Frontal cortex (tissue), 4 donors: Measurements from ENCODE around the gene CDC42. TPM values are rescaled to one million over a fixed set of nuclear protein-coding genes. Genes with fewer than 3 reads are reported as not detected.
"Not testable (repeated sequence)": the region's sequence is repeated elsewhere in the genome, so short reads cannot be mapped to it uniquely, and the experiment has no call there.

Experiments used
- DNase-seq, 2 donors: peaks; one replicate each; pipeline ENCODE4 v3.0.0; 2012; ENCODE audit warnings: low spot score in 2 of 2
- FAIRE-seq: peaks from 2 replicates; lab custom pipeline; 2012; peaks lifted over from hg19 to GRCh38; lab: Jason Lieb, UNC
- total RNA-seq: library from RNA; depleted of rRNA; stranded (reverse); fragments of >200 nt; gene quantifications from one replicate; pipeline ENCODE4 v1.2.3, GENCODE V29; 2014
- donor health status: control.
- donor health status: control.
- donor health status: control.

The CDC42 gene
- total RNA-seq = 468 TPM

- DNase-seq (peak; percentile 91 to 94), FAIRE-seq (no peak)
Observed at GRCh38 chr1:22052115-22053016, at the start of gene CDC42. TSS of gene CDC42 (plus strand) at chr1:22052709. CDS start at chr1:22078479, 25,770 bp downstream.

DNA sequence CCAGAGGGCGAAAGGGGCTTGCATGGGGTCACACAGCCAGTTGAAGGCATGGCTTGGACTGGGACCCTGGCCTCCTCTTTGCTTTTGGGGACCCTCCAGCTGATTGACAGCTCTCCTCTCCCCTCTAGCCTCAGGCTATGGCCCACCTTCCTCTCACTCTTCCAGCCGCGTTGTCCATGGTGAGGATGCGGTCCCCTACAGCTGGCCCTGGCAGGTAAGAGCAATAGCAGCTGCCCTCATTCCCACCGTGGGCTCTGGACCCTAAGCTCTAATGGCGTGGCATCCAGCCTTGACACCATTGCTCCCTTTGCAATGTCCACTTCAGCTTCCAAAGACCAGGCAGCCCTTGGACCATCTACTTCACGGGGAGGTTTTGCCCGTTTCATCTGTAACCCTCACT lies 49.6 kb upstream of the CDC42 start:
- FAIRE-seq, DNase-seq: not testable (repeated sequence)

DNA sequence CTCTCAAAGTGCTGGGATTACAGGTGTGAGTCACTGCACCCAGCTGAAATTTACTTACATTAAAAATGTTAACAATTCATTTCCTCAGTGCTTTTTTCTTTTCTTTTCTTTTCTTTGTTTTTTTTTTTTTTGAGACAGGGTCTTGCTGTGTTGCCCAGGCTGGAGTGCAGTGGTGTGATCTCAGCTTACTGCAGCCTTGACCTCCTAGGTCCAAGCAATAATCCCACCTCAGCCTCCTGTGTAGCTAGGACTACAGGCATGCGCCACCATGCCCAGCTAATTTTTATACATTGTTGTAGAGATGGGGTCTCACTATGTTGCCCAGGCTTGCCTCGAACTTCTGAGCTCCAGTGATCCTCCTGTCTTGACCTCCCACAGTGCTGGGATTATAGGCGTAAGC lies 48.5 kb upstream of the CDC42 start:
- FAIRE-seq, DNase-seq: not testable (repeated sequence)

DNA sequence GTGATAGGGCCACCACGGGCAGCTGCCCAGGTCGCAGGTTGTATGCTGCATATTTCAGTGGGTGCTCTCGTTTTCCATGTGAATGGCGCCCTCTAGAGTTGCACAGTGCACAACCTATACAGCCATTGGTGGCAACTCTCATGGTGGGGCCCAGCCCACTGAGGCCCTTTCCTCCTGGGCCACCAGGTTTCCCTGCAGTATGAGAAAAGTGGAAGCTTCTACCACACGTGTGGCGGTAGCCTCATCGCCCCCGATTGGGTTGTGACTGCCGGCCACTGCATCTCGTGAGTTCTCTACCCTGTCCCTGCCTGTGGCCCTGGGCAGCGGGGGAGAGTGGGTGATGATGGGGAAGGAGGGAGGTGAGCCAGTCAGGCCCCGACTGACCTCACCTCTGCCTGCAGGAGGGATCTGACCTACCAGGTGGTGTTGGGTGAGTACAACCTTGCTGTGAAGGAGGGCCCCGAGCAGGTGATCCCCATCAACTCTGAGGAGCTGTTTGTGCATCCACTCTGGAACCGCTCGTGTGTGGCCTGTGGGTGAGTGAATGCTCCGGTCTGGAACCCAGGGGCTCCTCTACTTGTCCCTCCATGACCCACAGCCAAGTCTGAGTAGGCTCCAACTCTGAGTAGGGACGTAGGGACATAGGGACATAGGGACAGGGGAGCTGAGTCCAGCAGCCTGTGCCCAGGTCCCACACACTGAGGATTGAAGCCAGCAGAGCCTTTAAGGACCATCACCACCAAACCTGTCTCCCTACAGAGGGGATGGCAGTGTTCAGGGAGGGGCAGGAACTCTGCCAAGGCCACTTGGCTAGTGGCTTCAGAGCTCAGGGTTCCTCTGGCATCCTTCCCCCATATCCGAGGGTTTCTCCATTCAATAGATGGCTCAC lies 47.0 kb upstream of the CDC42 start:
- not testable (repeated sequence) for FAIRE-seq, DNase-seq

GRCh38 chr1:22006736-22007135 lies 45.8 kb upstream of the CDC42 start:
- not testable (repeated sequence) for FAIRE-seq, DNase-seq

- DNase-seq, FAIRE-seq: not testable (repeated sequence)
Observed at GRCh38 chr1:22007262-22007661, 45.2 kb upstream of the CDC42 start.

DNA sequence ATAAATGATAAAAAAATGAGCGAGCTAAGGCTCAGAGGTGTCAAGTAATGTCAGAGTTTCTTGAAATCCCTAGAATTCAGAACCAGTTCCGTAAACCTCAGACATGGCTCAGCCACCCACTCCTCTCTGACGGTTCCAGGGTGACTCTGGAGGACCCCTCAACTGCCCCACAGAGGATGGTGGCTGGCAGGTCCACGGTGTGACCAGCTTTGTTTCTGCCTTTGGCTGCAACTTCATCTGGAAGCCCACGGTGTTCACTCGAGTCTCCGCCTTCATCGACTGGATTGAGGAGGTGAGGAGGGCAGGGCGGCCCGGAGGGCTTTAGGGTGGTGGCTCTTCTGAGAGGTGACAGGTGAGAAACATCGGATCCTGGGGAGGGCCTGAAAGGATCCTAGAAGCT lies 42.9 kb upstream of the CDC42 start:
- not testable (repeated sequence) for DNase-seq, FAIRE-seq

DNA sequence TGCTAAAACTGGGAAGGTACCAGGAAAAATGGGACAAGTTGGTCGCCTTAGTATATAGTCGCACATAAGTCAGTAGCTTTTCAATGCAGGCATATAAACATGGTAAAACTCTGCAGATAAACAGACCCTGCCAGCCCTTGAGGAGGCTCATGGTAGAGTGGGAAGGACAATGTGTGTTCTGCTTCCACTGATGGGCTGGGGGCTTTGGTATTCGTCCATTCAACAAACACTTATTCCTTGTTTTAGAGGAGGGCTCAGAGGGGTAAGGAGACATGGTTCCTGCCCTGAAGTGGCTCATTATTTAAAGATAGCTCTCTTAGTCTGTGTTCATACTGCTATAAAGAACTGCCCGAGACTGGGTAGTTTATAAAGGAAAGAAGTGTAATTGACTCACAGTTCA lies 39.8 kb upstream of the CDC42 start:
- FAIRE-seq, DNase-seq: not testable (repeated sequence)

GRCh38 chr1:22014575-22015206 lies 37.8 kb upstream of the CDC42 start:
- FAIRE-seq, DNase-seq: not testable (repeated sequence)

DNA sequence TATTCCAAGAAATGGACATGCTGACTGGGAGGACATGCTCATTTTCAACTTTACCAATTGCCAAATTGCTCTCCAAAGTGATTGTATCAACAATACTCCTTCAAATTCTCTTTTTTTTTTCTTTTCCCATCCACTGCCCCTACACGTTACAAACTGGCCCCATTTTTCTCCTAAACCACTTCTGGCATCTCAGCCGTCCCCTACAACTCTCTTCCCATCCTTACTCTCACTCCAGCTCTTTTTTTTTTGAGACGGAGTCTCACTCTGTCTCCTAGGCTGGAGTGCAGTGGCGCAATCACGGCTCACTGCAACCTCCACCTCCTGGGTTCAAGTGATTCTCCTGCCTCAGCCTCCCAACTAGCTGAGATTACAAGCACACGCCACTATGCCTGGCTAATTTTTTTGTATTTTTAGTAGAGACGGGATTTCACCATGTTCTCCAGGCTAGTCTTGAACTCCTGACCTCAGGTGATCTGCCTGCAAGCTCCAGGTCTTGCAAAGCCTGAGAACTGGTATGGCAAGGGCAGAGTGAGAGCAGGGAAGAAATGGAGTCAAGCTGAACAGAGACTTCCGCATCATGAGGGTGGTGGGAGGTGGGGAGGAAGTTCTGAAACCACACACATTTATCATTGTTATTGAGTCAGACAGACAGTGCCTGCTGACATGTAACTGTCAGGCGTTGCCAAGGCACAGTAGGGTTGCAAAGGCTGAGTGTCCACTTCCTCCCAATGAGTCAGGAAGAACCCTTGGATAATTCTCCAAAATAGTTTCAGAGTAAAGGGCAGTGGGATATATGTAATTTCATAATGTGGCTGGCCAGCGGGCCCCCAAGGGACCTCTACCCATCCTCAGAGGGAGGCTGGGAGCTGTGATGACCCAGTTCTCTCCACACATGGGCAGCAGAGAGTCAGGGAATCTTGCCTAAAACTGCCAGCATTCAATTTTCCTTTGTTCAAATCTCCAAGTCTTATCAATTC lies 33.6 kb upstream of the CDC42 start:
- FAIRE-seq (no peak), DNase-seq (no peak)

- no peak for FAIRE-seq
Observed at GRCh38 chr1:22021061-22021460, 31.4 kb upstream of the CDC42 start.

GRCh38 chr1:22024485-22025367 lies 27.8 kb upstream of the CDC42 start:
- FAIRE-seq (no peak), DNase-seq (peak in 1 of 2 donors; percentile 52)

More at GRCh38 chr1:22021061-22021460, 31.4 kb upstream of the CDC42 start:
- no peak for DNase-seq

DNA sequence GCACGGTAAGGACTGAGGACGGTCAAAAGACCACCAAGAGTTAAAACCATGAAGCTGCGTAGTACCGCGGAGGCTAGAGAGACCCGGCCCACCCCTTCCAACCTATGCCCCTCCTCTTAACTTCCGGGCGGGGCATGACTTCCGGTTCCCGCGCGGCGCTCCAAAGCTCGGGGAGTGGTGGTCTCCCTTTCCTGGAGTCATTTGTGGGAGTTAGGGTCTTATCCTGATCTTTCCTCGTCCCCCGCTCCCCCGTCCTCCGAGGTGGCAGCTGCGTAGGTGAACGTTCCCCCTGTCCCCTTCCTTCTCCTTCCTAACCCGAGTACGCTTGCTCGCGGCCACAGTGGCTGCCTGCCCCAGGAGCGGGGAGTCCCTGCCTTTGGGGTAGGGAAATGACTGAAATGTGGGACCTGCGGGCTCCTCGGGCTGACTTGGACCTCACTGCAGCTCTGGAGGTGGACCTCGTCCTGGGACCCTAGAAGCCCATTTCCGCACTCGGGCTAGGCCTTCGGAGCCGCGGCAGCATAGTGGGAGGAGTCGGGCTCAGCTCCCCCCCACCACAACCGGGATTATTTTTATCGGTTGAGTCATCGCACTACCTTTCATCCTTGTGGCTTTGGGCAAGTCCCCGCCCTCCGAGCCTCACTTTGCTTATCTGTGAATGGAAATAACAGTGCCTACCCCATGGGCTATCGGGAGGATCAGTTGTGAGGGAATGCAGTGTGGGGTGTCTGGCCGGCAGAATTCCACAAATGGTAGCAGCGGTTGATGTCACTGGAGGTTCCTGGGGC lies 26.9 kb upstream of the CDC42 start:
- FAIRE-seq (no peak), DNase-seq (peak; percentile 67 to 80)

DNA sequence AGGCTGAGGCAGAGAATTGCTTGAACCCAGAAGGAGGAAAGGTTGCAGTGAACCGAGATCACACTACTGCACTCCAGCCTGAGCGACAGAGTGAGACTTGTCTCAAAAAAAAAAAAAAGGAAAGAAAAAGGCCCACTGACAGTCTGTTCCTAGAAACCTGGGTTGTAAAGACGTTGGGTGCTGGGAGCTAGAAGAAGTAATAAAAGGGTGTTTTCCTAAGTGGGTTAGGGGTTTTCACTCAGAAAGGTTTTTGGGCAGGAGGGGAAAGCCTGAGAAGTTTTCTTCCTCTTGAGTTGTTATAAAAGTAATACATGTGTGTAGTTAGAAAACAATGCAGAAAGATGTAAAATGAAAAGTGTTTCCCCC lies 25.6 kb upstream of the CDC42 start:
- DNase-seq (no peak), FAIRE-seq (no peak)

GRCh38 chr1:22030057-22030456 lies 22.5 kb upstream of the CDC42 start:
- no peak for DNase-seq
- FAIRE-seq = no peak

- FAIRE-seq (no peak), DNase-seq (no peak)
Observed at GRCh38 chr1:22030473-22030872, 22.0 kb upstream of the CDC42 start.
